HCT116 (cell line): ENCODE measurements around the gene GARIN5A. TPM values are rescaled to one million over a fixed set of nuclear protein-coding genes. Genes with fewer than 3 reads are reported as not detected.

Experiments used
- ATAC-seq: fragments of 200-7000 bp; cut with Tn5 transposase; 2 replicates; pipeline ENCODE4 v1.9.1; 2020; ENCODE audit warnings: mild to moderate bottlenecking, moderate library complexity
- BruUV-seq: library from RNA; stranded (reverse); fragments of 400-500 nt; replicated peaks from 2 replicates; lab custom pipeline; 2021; lab: Mats Ljungman, UMichigan
- CTCF ChIA-PET: fragments of 300-600 bp; sonication (Branson Sonifier 250); formaldehyde crosslinking; loops from one replicate; lab custom pipeline; 2021; ENCODE audit warnings: antibody characterized with exemption; lab: Charles Lee
- POLR2A ChIA-PET: fragments of 300-600, 350-600 bp; sonication (Branson Sonifier 250); formaldehyde crosslinking; loops from one replicate; lab custom pipeline; 2021; ENCODE audit warnings: antibody characterized with exemption; lab: Charles Lee
- RAD21 ChIA-PET, 2 experiments: fragments of 300-600 bp; sonication (Branson Sonifier 250); formaldehyde crosslinking; loops; one replicate each; lab custom pipeline; 2023; ENCODE audit warnings: low total read pairs in 2 of 2; ENCODE audit not compliant: uncharacterized antibody in 2 of 2, unreplicated experiment in 2 of 2, low non-redundant PET in 1 of 2; lab: Charles Lee
- DNase-seq: peaks from one replicate; pipeline ENCODE4 v3.0.0-alpha.2; 2010; ENCODE audit warnings: low read depth, low spot score
- H2AFZ ChIP-seq: fragments of 200-600 bp; shearing (Covaris generic), sonication (generic); 2 replicates; pipeline ENCODE4 v1.6.1; 2017; ENCODE audit warnings: low read depth, mixed run types, mixed read lengths, antibody characterized with exemption, low read length; ENCODE audit not compliant: poor library complexity, severe bottlenecking
- H3K27ac ChIP-seq: 2 replicates; pipeline ENCODE4 v1.5.1; 2012; ENCODE audit warnings: low read depth, low read length
- H3K27me3 ChIP-seq: fragments of 200-600 bp; sonication (generic); 2 replicates; pipeline ENCODE4 v1.6.1; 2016; ENCODE audit warnings: mixed run types, low read length, mixed read lengths; ENCODE audit not compliant: insufficient read depth
- H3K36me3 ChIP-seq, 2 experiments: fragments of 200-500 bp in 1 of 2; fragments of 200-600 bp in 1 of 2; sonication (Bioruptor generic) in 1 of 2; sonication (generic) in 1 of 2; 2 replicates each; pipeline versions ENCODE4 v1.5.1 to v1.6.1; 2014 to 2016; ENCODE audit warnings: low read length in 2 of 2, inconsistent platforms in 1 of 2, mixed read lengths in 1 of 2, mixed run types in 1 of 2; ENCODE audit not compliant: insufficient read depth in 2 of 2, control insufficient read depth in 1 of 2
- H3K4me1 ChIP-seq, 2 experiments: fragments of 200-600 bp in 1 of 2; sonication (generic) in 1 of 2; 2 replicates each; pipeline versions ENCODE4 v1.5.1 to v1.6.1; 2012 to 2017; ENCODE audit warnings: low read length in 2 of 2, inconsistent platforms in 1 of 2, mild to moderate bottlenecking in 1 of 2, mixed read lengths in 1 of 2, mixed run types in 1 of 2, moderate library complexity in 1 of 2; ENCODE audit not compliant: insufficient read depth in 2 of 2, control insufficient read depth in 1 of 2
- H3K4me2 ChIP-seq: fragments of 200-600 bp; sonication (generic); 2 replicates; pipeline ENCODE4 v1.6.1; 2017; ENCODE audit warnings: mixed run types, low read length, mixed read lengths
- H3K4me3 ChIP-seq, 2 experiments: fragments of 200-600 bp in 1 of 2; sonication (generic) in 1 of 2; replicated peaks in 1 of 2; 2 replicates each; pipeline ENCODE4 v1.5.1; 2011 to 2016; ENCODE audit warnings: low read length in 2 of 2, control low read depth in 1 of 2, low read depth in 1 of 2, mild to moderate bottlenecking in 1 of 2, mixed read lengths in 1 of 2, mixed run types in 1 of 2
- H3K79me2 ChIP-seq: fragments of 200-600 bp; sonication (generic); 2 replicates; pipeline ENCODE4 v1.6.1; 2017; ENCODE audit warnings: mild to moderate bottlenecking, mixed run types, low read length, moderate library complexity, mixed read lengths; ENCODE audit not compliant: insufficient read depth
- H3K9ac ChIP-seq: fragments of 200-600 bp; sonication (generic); 2 replicates; pipeline ENCODE4 v1.6.1; 2016; ENCODE audit warnings: low read length, mixed read lengths
- H3K9me2 ChIP-seq: fragments of 200-600 bp; sonication (generic), shearing (Covaris generic); 2 replicates; pipeline ENCODE4 v1.6.1; 2017; ENCODE audit warnings: mixed run types, mild to moderate bottlenecking, moderate library complexity; ENCODE audit not compliant: insufficient read depth
- H3K9me3 ChIP-seq, 2 experiments: fragments of 200-500 bp in 1 of 2; fragments of 200-600 bp in 1 of 2; sonication (Bioruptor generic) in 1 of 2; sonication (generic) in 1 of 2; 2 replicates each; pipeline ENCODE4 v1.6.1; 2014 to 2017; ENCODE audit warnings: low read length in 2 of 2, mixed read lengths in 2 of 2, inconsistent platforms in 1 of 2, low read depth in 1 of 2, mild to moderate bottlenecking in 1 of 2, mixed run types in 1 of 2, moderate library complexity in 1 of 2; ENCODE audit not compliant: control insufficient read depth in 1 of 2, insufficient read depth in 1 of 2
- H4K20me1 ChIP-seq: fragments of 200-600 bp; sonication (generic), shearing (Covaris generic); 2 replicates; pipeline ENCODE4 v1.6.1; 2017; ENCODE audit warnings: mixed run types, mild to moderate bottlenecking, moderate library complexity; ENCODE audit not compliant: insufficient read depth
- CEBPB ChIP-seq: IDR thresholded peaks from 2 replicates; pipeline ENCODE4 v1.6.1; 2012; ENCODE audit warnings: low read depth
- CTCF ChIP-seq, 3 experiments: fragments of 200-600 bp in 1 of 3; sonication (generic) in 1 of 3; IDR thresholded peaks in 2 of 3; conservative IDR thresholded peaks in 1 of 3; 2 replicates each; pipeline ENCODE4 v1.5.1; 2012 to 2017; ENCODE audit warnings: low read depth in 2 of 3, low read length in 2 of 3, antibody characterized with exemption in 1 of 3, borderline replicate concordance in 1 of 3, control low read depth in 1 of 3, mild to moderate bottlenecking in 1 of 3, mixed read lengths in 1 of 3, mixed run types in 1 of 3, moderate library complexity in 1 of 3; ENCODE audit not compliant: insufficient read depth in 1 of 3
- EGR1 ChIP-seq: IDR thresholded peaks from 2 replicates; pipeline ENCODE4 v1.6.1; 2012; ENCODE audit warnings: low read depth
- EZH2phosphoT487 ChIP-seq: fragments of 200-600 bp; IDR thresholded peaks from 2 replicates; pipeline ENCODE4 v1.6.1; 2018; ENCODE audit warnings: antibody characterized with exemption, borderline replicate concordance
- MAX ChIP-seq: IDR thresholded peaks from 2 replicates; pipeline ENCODE4 v1.6.1; 2012
- SP1 ChIP-seq: IDR thresholded peaks from 2 replicates; pipeline ENCODE4 v1.6.1; 2012; ENCODE audit warnings: low read depth
- ZFX ChIP-seq: fragments of 450-650 bp; IDR thresholded peaks from 2 replicates; pipeline ENCODE4 v1.6.1; 2017
- ZNF274 ChIP-seq: fragments of 200-500 bp; sonication (Bioruptor generic); IDR thresholded peaks from 2 replicates; pipeline ENCODE4 v1.6.1; 2014; ENCODE audit warnings: mild to moderate bottlenecking, low read depth, low read length, inconsistent platforms
- intact Hi-C: fragments of 100-400 bp; cut with micrococcal nuclease; formaldehyde crosslinking; loops from 2 replicates; pipeline ENCODE4 v1.10.0; 2022
- total RNA-seq: library from RNA; stranded (reverse); gene quantifications from one replicate; pipeline ENCODE4 v1.2.1, GENCODE V29; 2021; ENCODE audit not compliant: unreplicated experiment
- TF ChIP-seq, protein P1 (sequence below): IDR thresholded peaks from 2 replicates; pipeline ENCODE4 v1.6.1; 2011; ENCODE audit warnings: mild to moderate bottlenecking, low read length, moderate library complexity; ENCODE audit not compliant: insufficient replicate concordance; ENCODE audit errors: extremely low read depth
- TF ChIP-seq, protein P2 (sequence below): IDR thresholded peaks from 2 replicates; pipeline ENCODE4 v1.6.1; 2012; ENCODE audit warnings: low read depth

GARIN5A gene
- total RNA-seq, 1 experiment from 2014 or later = 12.2 TPM

GRCh38 chr19:50511069-50511822 is 34.6 kb upstream of the GARIN5A start, which contains the start of gene JOSD2 (continued):
- TF ChIP-seq CTCF (IDR thresholded peaks at IDR 0.05 in 2 of 3, conservative IDR thresholded peaks at IDR 0.05 in 1 of 3; ENCODE audit: borderline replicate concordance in 1 of 3, insufficient read depth in 1 of 3, low read depth in 2 of 3, low read length in 2 of 3) (no peak), EGR1 (peak; percentile 80), ZFX (peak; percentile 55; the same call in 1 of the 2 replicates), ZNF274 (no peak), MAX (peak; percentile 97), CEBPB (no peak), SP1 (peak; percentile 89)
- TF ChIP-seq, protein P1, sequence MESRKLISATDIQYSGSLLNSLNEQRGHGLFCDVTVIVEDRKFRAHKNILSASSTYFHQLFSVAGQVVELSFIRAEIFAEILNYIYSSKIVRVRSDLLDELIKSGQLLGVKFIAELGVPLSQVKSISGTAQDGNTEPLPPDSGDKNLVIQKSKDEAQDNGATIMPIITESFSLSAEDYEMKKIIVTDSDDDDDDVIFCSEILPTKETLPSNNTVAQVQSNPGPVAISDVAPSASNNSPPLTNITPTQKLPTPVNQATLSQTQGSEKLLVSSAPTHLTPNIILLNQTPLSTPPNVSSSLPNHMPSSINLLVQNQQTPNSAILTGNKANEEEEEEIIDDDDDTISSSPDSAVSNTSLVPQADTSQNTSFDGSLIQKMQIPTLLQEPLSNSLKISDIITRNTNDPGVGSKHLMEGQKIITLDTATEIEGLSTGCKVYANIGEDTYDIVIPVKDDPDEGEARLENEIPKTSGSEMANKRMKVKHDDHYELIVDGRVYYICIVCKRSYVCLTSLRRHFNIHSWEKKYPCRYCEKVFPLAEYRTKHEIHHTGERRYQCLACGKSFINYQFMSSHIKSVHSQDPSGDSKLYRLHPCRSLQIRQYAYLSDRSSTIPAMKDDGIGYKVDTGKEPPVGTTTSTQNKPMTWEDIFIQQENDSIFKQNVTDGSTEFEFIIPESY = peak; percentile 97

DNA sequence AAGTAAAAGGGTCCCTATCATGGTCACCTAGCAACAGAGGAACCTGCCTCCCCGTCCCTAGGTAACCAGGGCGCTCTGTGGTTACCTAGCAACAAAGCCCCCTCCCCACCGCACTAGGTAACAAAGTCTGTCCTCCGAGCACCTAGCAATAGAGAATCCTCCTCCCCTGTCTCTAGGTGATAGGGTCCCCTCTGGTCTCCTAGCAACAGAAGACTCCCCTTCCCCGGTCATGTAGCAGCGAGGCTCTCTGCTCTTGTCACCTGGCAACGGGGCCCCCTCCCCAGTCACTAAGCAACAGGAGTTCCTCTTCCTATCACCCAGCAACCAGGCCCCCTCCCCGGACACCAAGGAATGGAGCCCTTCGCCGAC is 34.0 kb upstream of the GARIN5A start:
- Histone ChIP-seq H4K20me1 (no peaks in the 10 kb centered on the region), H3K9ac (peak overlapping the region; percentile 90), H3K27me3 (no peaks in the 10 kb centered on the region), H3K27ac (peak overlapping the region; percentile 77), H3K79me2 (peaks cover 8% of the 10 kb centered on the region; the same call in 1 of the 2 replicates), H3K4me2 (peak overlapping the region; percentile 91), H3K4me1 (peaks cover 3 to 15% of the 10 kb centered on the region in 2 experiments; a peak in 3 of 4 replicates), H3K4me3 (peak overlapping the region; percentile 82 to 90), H3K9me3 (no peaks in the 10 kb centered on the region), H2AFZ (no peak overlapping the region), H3K36me3 (no peaks in the 10 kb centered on the region; a peak in 1 of 4 replicates), H3K9me2 (no peaks in the 10 kb centered on the region)
- RAD21 ChIA-PET = no interaction called here
- intact Hi-C loops = loop anchor here (1.0 kb wide), 1 partner anchor 34 kb away; the partner anchor contains the start of genes EMC10 and GARIN5A
- POLR2A ChIA-PET = no interaction called here
- TF ChIP-seq EGR1 (no peak), ZFX (no peak), EZH2phosphoT487 (no peak)
- TF ChIP-seq, protein P2, sequence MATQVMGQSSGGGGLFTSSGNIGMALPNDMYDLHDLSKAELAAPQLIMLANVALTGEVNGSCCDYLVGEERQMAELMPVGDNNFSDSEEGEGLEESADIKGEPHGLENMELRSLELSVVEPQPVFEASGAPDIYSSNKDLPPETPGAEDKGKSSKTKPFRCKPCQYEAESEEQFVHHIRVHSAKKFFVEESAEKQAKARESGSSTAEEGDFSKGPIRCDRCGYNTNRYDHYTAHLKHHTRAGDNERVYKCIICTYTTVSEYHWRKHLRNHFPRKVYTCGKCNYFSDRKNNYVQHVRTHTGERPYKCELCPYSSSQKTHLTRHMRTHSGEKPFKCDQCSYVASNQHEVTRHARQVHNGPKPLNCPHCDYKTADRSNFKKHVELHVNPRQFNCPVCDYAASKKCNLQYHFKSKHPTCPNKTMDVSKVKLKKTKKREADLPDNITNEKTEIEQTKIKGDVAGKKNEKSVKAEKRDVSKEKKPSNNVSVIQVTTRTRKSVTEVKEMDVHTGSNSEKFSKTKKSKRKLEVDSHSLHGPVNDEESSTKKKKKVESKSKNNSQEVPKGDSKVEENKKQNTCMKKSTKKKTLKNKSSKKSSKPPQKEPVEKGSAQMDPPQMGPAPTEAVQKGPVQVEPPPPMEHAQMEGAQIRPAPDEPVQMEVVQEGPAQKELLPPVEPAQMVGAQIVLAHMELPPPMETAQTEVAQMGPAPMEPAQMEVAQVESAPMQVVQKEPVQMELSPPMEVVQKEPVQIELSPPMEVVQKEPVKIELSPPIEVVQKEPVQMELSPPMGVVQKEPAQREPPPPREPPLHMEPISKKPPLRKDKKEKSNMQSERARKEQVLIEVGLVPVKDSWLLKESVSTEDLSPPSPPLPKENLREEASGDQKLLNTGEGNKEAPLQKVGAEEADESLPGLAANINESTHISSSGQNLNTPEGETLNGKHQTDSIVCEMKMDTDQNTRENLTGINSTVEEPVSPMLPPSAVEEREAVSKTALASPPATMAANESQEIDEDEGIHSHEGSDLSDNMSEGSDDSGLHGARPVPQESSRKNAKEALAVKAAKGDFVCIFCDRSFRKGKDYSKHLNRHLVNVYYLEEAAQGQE = no peak
- no peak; the same call in 1 of the 2 replicates for ATAC-seq
- BruUV-seq = TSS peak; percentile 78
- no peak for DNase-seq
- CTCF ChIA-PET = interaction anchor here (0.9 to 1.7 kb wide), 5 partner anchors 27 to 154 kb away, joined by 3 to 11 read pairs (median 6); no protein-coding TSS in a partner anchor
